Ammon's horn (tissue), 1 donor: Measurements from ENCODE around the gene DGKZ.

Source experiments
- DNase-seq: peaks from one replicate; pipeline ENCODE4 v3.0.0-alpha.2; 2016; ENCODE audit warnings: low spot score

The DGKZ gene

GRCh38 chr11:46393759-46394158 is 46.5 kb downstream of the DGKZ start:
- no peak for DNase-seq

DNA sequence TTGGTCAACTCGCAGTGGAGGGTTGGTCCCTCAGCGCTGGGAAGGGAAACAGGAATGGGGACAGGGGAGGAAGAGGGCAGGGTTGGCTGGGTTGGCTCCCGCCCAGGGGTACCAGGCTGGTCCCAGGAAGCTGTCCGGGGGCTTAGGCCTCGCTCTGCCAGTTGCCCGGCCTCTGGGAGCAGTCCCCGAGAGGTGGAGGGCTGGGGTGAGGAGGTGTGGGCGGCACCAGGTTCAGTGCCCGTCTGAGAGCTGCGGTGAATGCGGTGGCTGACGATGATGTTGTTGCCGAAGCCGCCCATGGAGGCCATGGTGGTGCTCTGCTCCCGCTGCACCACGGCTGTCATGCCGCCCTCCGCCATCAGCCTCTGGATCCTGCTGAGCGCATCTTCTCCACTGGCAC is 50.3 kb downstream of the DGKZ start:
- DNase-seq: no peak

DNA sequence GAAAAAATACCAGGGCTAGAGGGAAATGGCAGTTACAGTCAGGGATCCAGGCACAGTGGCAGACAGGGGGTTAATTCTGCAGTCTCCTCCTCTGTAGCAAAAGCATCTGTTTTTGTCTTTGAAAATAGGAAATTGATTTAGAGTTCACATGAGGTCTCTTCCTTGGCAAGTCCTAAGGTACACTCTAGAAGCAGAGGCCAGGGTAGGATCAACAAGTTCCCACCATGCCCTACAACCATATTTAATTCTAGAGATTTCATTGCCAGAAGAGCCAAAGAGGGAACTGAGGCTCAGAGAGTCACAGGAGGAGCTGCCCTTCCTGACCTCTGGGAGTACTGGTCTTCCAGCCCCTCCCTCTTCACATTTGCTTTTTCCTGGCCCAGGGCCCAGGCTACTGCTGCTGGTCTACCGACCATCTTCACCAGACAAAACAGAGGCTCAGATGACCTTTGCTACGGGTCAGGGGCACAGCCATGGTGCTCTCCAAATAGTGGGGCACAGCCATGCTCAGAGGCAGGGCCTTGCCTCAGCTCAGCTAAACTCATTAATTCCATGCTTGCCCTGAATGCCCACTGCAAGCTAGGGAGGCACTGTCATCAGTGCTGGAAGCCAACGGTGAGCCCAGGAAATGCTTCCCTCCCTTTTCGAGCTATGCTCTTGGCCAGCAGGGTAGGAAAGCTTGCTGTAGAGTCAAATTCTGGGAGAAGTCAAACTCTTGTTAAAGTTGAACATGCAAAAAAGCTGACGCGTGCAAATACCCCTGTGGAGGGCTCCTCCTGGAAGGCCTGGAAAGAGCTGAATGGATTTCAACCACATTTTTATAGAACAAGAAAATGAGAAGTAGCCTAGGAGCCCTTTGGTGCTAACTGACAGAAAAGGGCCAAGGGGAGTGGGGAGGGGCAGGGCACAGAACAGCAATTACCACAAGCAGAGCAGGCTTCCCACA is 56.0 kb downstream of the DGKZ start:
- no peak for DNase-seq

GRCh38 chr11:46404476-46405017 is 57.3 kb downstream of the DGKZ start:
- DNase-seq: no peak

DNA sequence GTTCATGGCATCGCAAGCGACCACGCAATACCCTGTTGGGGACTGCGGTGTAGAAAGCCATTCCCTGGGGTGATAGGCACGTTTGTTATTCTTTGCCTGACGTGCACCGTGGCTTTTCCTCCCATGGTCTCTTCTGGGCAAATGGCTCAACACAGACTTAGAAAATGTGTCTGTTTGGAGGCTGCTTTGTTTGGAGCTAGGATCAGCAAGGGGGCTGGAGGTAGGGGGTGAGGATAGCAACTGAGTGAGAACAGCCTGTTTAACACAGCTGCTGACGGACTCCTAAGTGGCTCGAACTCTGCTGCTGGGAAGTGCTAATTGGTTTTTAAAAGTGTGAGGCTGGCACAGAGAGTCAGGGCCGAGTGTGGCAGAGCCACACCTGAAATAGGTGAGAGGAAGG is 60.4 kb downstream of the DGKZ start:
- no peak for DNase-seq

DNA sequence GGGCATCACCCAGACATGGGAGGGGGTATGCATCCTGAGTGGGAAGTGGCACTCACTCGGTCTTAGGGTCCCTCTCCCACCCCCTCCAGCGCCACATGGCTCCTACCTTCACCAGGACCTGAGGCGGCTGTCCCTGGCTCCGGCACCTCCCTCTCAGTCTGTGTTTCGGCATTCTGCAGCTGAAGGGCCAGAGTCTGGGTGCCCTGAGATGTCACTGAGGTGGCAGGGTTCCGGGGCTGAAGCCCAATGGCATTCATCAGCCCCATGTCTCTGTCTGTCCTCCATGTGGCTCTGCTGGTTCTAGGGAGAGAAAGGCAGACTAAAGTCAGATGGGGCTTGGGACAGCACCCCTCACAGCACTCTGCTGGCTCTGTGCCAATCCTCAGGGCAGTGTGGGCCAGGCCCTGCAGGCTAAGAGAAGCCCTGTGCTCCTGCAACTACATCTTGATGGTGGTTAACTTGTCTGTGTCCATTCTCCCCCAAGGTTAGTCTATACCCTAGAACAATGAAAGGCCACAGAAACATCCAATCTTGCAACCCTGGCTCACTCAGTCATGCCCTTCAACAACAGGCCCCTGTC is 61.2 kb downstream of the DGKZ start:
- DNase-seq: no peak

- no peak for DNase-seq
These were observed 62.8 kb downstream of the DGKZ start for GRCh38 chr11:46410021-46410420.

DNA sequence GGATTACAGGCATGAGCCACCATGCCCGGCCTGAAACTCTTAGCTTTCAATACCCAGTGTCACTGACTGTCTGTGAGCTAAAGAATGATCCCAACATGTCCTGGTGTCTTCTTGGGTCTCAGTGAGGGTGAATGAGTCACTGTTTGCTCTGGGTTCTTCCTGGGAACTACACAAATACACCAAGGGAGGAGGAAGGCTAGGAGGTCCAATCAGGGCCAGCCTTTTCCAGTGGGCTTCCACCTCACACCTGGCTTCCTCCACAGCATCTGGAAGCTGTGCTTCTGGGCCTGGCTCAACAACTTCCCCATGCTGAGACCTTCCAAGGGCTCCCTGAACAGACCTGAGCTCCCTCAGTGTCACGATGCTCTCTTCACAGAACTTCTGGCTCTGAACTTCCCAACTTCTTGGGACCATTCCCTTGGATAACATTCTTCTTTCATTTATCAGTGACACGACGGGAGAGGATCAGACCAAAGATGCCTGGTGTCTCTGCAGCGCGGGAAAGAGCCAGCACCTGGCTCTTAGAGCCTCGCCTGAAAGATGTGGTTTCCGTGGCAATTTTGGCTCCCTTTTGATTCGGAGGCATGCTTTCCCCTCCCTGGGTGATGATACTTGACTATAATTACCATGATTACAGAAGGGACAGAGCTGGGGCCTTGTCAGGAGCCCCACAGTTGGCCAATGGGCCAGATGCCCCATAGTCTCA is 66.7 kb downstream of the DGKZ start:
- DNase-seq: no peak

GRCh38 chr11:46414466-46414796 is 67.2 kb downstream of the DGKZ start:
- DNase-seq: no peak

GRCh38 chr11:46414879-46415278 is 67.6 kb downstream of the DGKZ start:
- no peak for DNase-seq

GRCh38 chr11:46417711-46418110 is 70.4 kb downstream of the DGKZ start:
- no peak for DNase-seq

DNA sequence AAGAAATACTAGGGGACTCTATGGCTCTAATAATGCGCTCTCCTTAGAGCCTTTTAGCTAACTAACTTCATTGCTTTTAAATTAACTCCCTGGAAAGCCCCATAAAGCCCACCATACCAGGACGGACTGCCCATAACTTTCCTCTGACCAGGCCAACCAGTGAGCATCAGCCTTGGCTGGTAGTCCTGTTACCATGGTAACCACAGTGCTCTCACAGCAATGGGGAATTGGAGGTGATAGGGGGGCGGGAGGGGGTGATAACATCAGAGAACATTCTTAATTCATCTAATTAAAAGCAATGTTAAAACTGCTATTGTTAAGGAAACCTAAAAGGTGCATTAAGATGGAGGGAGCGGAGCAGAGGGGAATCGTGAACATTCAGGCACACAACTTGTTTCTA is 71.5 kb downstream of the DGKZ start:
- no peak for DNase-seq

- no peak for DNase-seq
These were observed 73.2 kb downstream of the DGKZ start for GRCh38 chr11:46420513-46420912.

DNA sequence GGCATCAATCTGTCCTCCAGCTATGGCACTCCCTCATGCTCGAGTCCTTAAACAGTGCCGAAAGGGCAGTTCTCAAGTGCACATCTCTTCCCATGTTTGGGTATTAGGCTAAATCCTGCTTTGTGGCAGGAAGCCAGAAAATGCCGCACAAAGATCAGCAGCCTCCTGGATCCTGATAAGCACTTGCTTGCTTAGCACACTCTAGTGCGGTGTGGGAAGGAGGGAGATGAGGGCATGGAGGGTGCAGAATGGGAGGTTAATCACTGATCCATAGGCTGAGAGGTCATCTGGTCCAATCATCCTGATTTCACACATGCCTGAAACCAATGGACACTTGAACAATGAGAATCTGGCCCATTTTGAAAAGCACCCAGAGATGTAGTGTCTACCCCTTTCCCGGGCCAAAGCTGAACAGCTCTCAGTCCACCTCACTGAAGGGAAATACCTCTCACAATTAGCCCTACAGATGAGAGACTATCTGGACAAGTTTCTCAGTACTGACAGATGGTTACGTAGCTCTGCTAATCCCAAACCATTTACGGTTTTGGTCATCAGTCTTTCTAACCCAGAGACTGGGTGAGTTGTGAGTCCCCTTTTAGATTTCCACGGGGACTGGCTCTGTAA is 74.1 kb downstream of the DGKZ start:
- no peak for DNase-seq

GRCh38 chr11:46422588-46422987 is 75.3 kb downstream of the DGKZ start:
- DNase-seq: no peak

DNA sequence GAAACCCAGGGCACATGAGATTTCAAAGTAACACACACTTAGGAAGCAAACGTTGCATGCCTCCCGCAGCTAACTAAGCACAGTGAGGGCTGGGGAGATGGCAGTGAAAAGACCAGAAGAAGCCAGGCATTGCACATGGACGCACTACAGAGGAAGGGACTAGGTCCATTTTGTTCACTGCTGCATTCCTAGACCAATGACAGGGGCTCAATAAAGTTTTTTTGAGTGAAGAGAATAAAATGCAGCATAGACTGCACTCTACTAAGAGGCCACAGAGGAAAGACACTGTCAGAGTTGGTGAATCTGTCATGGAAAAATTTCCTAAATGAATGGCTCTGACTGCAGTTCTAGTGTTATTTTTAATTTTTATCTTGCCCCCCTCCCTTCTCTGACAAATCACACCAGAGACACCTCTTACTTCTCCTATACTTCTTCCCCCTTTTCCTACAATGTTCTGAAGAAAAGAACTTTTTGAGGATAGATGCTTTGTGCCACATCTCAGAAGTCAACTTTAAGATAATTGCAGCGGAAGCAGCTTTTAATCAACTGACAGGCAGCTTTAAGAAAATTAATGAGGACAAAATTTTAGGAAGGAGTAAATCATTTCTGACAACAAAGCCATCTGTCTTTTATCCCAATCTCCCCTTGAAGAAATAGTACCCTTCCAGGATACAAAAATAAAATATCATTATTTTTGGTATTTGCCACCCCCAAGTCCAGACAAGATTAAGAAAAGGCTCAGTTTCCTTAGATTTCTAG is 79.1 kb downstream of the DGKZ start:
- DNase-seq: no peak

GRCh38 chr11:46427364-46427763 is 80.1 kb downstream of the DGKZ start:
- DNase-seq: no peak

- DNase-seq: no peak
These were observed 82.5 kb downstream of the DGKZ start for GRCh38 chr11:46429717-46430116.
